Measurements from ENCODE around the gene BLACAT1. TPM values are rescaled to one million over a fixed set of nuclear protein-coding genes. Genes with fewer than 3 reads are reported as not detected.
"Not testable (repeated sequence)": the region's sequence is repeated elsewhere in the genome, so short reads cannot be mapped to it uniquely, and the experiment has no call there.

Gene BLACAT1
- total and polyA plus RNA-seq, 10 donors: 0.02 to 0.51 (median 0.24) TPM; not detected in 4

GRCh38 chr1:205435578-205436573, 20.0 kb downstream of the BLACAT1 start:
- H3K36me3 ChIP-seq: no peaks in the 10 kb centered on the region
- H3K9me3 ChIP-seq: no peaks in the 10 kb centered on the region
- TF ChIP-seq POLR2A (IDR thresholded peaks at IDR 0.05): no peak
- no peak for TF ChIP-seq POLR2AphosphoS5 (IDR thresholded peaks at IDR 0.05)
- TF ChIP-seq CTCF (IDR thresholded peaks at IDR 0.05 in 8 of 11, conservative IDR thresholded peaks at IDR 0.05 in 3 of 11): no peak
- peaks cover 0 to 19% (median 0%) of the 10 kb centered on the region in 7 donors for H3K27me3 ChIP-seq (replicated peaks in 1 of 7)
- H3K4me3 ChIP-seq: no peak overlapping the region
- WGBS, 5 donors: 61 to 72% (median 68%) methylated on average over 10 to 11 of the region's 11 CpGs
- H3K4me1 ChIP-seq: peaks cover 0 to 66% (median 43%) of the 10 kb centered on the region in 6 donors
- peak; percentile 59 for DNase-seq
- H3K27ac ChIP-seq: no peak overlapping the region
- intact Hi-C loops (cut with DNase I; ENCODE audit: low total_unique reads): no loop called here

GRCh38 chr1:205434738-205435137, 21.1 kb downstream of the BLACAT1 start:
- intact Hi-C loops (cut with DNase I; ENCODE audit: low total_unique reads): no loop called here

GRCh38 chr1:205432692-205433091, 23.2 kb downstream of the BLACAT1 start:
- 80 to 100% (median 86%) methylated on average over 1 of the region's 1 CpG for WGBS, 5 donors
- H3K36me3 ChIP-seq; H3K4me3 ChIP-seq; DNase-seq; H3K27ac ChIP-seq; H3K9me3 ChIP-seq; intact Hi-C loops (cut with DNase I; ENCODE audit: low total_unique reads): not testable (repeated sequence)
- H3K27me3 ChIP-seq (replicated peaks in 1 of 7): peaks cover 0 to 27% (median 0%) of the 10 kb centered on the region in 7 donors
- H3K4me1 ChIP-seq: peaks cover 0 to 46% (median 29%) of the 10 kb centered on the region in 6 donors

More at GRCh38 chr1:205434738-205435137, 21.1 kb downstream of the BLACAT1 start:
- 76 to 82% (median 80%) methylated on average over 6 of the region's 6 CpGs for WGBS, 5 donors
- peaks cover 0 to 27% (median 0%) of the 10 kb centered on the region in 7 donors for H3K27me3 ChIP-seq (replicated peaks in 1 of 7)
- H3K36me3 ChIP-seq: no peaks in the 10 kb centered on the region
- H3K4me1 ChIP-seq: peaks cover 0 to 64% (median 39%) of the 10 kb centered on the region in 6 donors
- no peak for TF ChIP-seq POLR2AphosphoS5 (IDR thresholded peaks at IDR 0.05)
- no peak for TF ChIP-seq CTCF (IDR thresholded peaks at IDR 0.05 in 8 of 11, conservative IDR thresholded peaks at IDR 0.05 in 3 of 11)
- TF ChIP-seq POLR2A (IDR thresholded peaks at IDR 0.05): no peak
- H3K27ac ChIP-seq: no peak overlapping the region
- no peaks in the 10 kb centered on the region for H3K9me3 ChIP-seq
- no peak overlapping the region for H3K4me3 ChIP-seq
- DNase-seq: no peak

GRCh38 chr1:205432116-205432515, 23.7 kb downstream of the BLACAT1 start:
- H3K9me3 ChIP-seq: no peaks in the 10 kb centered on the region
- H3K27ac ChIP-seq: no peak overlapping the region
- no peak overlapping the region for H3K4me3 ChIP-seq
- TF ChIP-seq POLR2AphosphoS5 (IDR thresholded peaks at IDR 0.05): no peak
- TF ChIP-seq POLR2A (IDR thresholded peaks at IDR 0.05): no peak
- no peak for TF ChIP-seq CTCF (IDR thresholded peaks at IDR 0.05 in 8 of 11, conservative IDR thresholded peaks at IDR 0.05 in 3 of 11)
- 66 to 85% (median 75%) methylated on average over 2 of the region's 2 CpGs for WGBS, 5 donors
- no peak for DNase-seq
- H3K36me3 ChIP-seq: no peaks in the 10 kb centered on the region
- peaks cover 0 to 40% (median 29%) of the 10 kb centered on the region in 6 donors for H3K4me1 ChIP-seq
- peaks cover 0 to 27% (median 0%) of the 10 kb centered on the region in 7 donors for H3K27me3 ChIP-seq (replicated peaks in 1 of 7)
- intact Hi-C loops (cut with DNase I; ENCODE audit: low total_unique reads): no loop called here

Measured in spleen (tissue), 11 donors.